Measurements from ENCODE around the gene MUC5AC. TPM values are rescaled to one million over a fixed set of nuclear protein-coding genes. Genes with fewer than 3 reads are reported as not detected.

MUC5AC gene
- total and polyA plus RNA-seq, 8 donors: 0.04 to 0.75 (median 0.37) TPM; not detected in 1

DNA sequence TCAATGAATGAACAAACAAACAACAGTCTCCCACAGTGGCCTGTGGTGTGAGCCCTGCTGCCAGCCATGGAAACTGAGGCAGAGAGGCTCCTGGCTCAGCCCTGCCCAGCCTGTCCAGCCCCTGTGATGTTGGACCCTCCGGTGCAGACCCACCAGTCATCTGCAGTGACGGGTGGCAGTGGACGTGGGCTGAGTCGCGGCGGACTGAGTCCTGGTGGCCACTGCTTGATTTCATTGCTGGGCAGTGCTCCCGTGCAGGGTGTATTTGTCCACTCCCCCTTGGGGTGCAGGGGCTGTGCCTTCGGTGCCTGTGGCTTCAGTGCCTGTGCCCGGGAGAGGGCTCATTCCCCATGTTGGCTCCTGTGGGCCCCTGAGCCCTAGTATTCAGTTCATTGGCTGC lies 31.9 kb upstream of the MUC5AC start:
- no peak overlapping the region for H3K27ac ChIP-seq
- no peaks in the 10 kb centered on the region for H3K36me3 ChIP-seq
- peaks cover 0 to 70% of the 10 kb centered on the region in 2 donors for H3K27me3 ChIP-seq
- H3K4me3 ChIP-seq: no peak overlapping the region
- intact Hi-C loops (cut with DNase I): no loop called here
- ATAC-seq: no peak
- no peaks in the 10 kb centered on the region for H3K9me3 ChIP-seq
- DNase-seq: peak in 1 of 4 donors; percentile 41
- no peaks in the 10 kb centered on the region for H3K4me1 ChIP-seq
- TF ChIP-seq, protein P1, sequence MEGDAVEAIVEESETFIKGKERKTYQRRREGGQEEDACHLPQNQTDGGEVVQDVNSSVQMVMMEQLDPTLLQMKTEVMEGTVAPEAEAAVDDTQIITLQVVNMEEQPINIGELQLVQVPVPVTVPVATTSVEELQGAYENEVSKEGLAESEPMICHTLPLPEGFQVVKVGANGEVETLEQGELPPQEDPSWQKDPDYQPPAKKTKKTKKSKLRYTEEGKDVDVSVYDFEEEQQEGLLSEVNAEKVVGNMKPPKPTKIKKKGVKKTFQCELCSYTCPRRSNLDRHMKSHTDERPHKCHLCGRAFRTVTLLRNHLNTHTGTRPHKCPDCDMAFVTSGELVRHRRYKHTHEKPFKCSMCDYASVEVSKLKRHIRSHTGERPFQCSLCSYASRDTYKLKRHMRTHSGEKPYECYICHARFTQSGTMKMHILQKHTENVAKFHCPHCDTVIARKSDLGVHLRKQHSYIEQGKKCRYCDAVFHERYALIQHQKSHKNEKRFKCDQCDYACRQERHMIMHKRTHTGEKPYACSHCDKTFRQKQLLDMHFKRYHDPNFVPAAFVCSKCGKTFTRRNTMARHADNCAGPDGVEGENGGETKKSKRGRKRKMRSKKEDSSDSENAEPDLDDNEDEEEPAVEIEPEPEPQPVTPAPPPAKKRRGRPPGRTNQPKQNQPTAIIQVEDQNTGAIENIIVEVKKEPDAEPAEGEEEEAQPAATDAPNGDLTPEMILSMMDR (IDR thresholded peaks at IDR 0.05): no peak

DNA sequence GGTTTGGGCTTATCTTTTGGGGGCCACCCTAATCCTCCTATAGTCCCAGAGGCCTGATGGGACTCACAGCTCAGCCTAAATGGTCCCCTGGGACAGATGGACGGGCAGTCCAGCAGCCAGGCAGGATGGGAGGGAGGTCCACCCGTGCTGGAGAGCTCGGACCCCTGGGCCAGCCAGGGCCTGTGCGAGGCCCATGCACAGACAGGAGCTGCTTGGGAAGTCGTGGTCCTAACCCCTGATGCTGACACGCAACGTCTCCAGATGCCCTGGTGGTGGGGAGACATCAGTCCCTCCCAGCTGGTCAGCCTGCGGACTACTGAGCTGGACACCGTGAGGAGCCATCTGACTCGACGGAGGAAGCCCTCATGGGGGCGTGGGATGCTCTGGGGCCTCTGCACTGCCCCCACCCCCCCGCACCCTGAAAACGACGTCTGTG lies 31.2 kb upstream of the MUC5AC start:
- DNase-seq: peak in 1 of 4 donors; percentile 53
- H3K27ac ChIP-seq: no peak overlapping the region
- ATAC-seq: no peak
- H3K27me3 ChIP-seq: peaks cover 0 to 70% of the 10 kb centered on the region in 2 donors
- TF ChIP-seq, protein P1 (IDR thresholded peaks at IDR 0.05): no peak
- no peak overlapping the region for H3K4me3 ChIP-seq
- H3K9me3 ChIP-seq: no peaks in the 10 kb centered on the region
- no peaks in the 10 kb centered on the region for H3K4me1 ChIP-seq
- intact Hi-C loops (cut with DNase I): no loop called here
- no peaks in the 10 kb centered on the region for H3K36me3 ChIP-seq

DNA sequence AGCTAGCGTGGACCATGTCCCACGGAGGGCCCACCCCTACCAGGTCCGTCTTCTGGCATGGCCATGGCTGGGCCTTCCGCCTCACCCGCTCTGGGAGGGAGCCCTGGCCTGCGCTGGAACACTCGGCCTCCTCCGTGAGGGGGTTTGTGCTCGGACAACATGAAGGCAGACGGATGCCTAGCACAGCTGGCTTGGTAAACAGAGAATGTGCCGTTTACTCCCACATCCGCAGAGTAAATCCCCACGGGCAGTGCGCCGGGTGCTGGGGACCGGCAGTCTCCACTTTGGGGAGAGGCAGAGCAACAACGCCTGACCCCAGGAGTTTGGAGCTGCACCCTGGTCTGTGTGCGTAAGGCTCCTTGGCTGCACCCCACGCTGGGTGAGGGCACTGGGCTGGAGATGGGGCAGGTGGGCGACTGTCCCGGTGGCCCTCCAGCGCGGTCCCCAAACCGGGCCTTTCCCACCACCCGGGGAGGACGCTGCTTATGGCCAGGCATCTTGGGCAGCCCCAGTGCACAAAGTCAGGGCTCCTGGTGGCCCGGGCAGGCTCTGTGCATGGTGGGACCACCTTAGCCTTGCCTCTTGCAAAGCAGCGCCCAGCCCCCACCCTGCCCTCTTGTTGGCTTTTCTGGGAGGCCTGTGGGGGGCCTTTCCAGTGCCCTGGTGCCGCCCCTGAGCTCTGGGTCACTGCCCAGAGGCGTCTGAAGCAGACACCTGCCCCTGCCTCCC lies 30.7 kb upstream of the MUC5AC start:
- H3K9me3 ChIP-seq: no peaks in the 10 kb centered on the region
- H3K27ac ChIP-seq: no peak overlapping the region
- intact Hi-C loops (cut with DNase I): no loop called here
- ATAC-seq (no peak), DNase-seq (peak in 1 of 4 donors; percentile 76)
- H3K4me3 ChIP-seq: no peak overlapping the region
- H3K36me3 ChIP-seq: no peaks in the 10 kb centered on the region
- TF ChIP-seq, protein P1 (IDR thresholded peaks at IDR 0.05): no peak
- H3K4me1 ChIP-seq: no peaks in the 10 kb centered on the region
- H3K27me3 ChIP-seq: peaks cover 0 to 69% of the 10 kb centered on the region in 2 donors

DNA sequence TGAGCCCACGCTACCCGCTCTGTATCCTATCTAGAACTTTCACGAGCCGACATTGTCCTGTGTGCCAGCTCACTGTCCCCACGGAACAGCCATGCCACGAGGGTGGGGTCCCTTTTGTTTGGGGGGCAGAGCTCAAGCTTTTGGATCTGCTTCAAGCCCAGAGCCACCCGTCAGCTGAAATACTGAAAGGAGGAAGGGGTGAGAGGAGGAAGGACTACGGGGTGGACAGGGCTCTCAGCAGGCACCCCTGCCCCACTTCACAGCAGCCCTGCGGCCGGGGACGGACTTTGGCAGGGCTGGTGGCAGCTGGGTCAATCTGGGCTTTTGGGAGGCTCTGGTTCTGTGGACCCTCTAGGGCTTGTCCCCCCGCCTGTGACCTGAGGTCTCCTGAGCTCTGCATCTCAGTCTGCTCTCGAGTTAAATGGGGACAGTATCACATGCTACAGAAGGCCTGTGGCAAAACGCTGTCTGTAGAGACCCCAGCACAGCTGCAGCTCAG lies 30.0 kb upstream of the MUC5AC start:
- Histone ChIP-seq H3K9me3 (no peaks in the 10 kb centered on the region), H3K27ac (no peak overlapping the region), H3K27me3 (peaks cover 0 to 63% of the 10 kb centered on the region in 2 donors), H3K36me3 (no peaks in the 10 kb centered on the region), H3K4me3 (no peak overlapping the region), H3K4me1 (no peaks in the 10 kb centered on the region)
- TF ChIP-seq, protein P1 (IDR thresholded peaks at IDR 0.05): no peak
- DNase-seq (peak in 2 of 4 donors; percentile 27 to 54), ATAC-seq (no peak)
- intact Hi-C loops (cut with DNase I): no loop called here

DNA sequence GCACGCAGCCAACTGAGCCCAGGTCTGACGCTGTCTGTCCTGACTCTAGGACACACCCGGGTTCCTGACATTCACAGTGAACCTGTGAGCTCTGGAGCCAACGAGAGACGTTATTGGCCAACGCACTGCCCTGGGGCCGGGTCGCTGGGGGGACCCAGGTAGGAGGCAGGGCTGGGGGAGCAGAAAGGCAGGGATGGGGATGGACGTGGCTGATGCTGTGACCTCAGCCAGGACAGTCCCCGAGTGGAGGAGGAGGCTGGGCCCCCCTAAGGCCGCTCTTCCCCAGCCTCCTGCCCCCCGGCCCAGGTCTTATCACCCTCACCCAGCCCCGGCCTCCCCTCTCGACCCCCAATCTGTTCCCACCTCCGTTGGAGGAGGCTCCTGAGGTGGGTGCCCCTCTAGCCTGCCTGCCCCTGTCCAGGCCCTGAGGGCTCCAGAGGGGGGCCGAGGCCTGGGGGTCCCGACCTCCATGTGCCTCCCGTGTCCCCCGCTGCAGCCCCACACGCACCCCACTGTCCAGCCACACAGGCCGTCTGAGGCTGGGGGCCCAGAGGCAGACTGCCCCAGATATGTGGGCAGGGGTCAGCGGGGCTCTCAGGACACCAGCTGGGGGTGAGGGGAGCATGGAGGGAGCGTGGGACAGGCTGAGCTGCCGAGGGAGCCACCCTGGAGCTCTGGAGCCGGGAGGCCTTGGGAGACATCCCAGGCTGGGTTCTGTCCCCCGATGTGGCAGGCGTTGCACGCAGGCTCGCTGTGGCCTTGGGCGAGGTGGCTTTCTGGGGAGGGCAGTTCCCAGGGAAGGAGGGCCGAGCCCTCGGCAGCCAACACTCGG lies 29.2 kb upstream of the MUC5AC start:
- DNase-seq (peak in 1 of 4 donors; percentile 73), ATAC-seq (no peak)
- no peaks in the 10 kb centered on the region for H3K36me3 ChIP-seq
- no peak overlapping the region for H3K4me3 ChIP-seq
- H3K9me3 ChIP-seq: peaks cover 0 to under 1% of the 10 kb centered on the region in 2 donors
- H3K4me1 ChIP-seq: no peaks in the 10 kb centered on the region
- no peak overlapping the region for H3K27ac ChIP-seq
- peaks cover 0 to 58% of the 10 kb centered on the region in 2 donors for H3K27me3 ChIP-seq
- intact Hi-C loops (cut with DNase I): no loop called here
- TF ChIP-seq, protein P1 (IDR thresholded peaks at IDR 0.05): no peak
